NCI-H226 (cell line): ENCODE results near the gene GINS2.

Source experiments
- DNase-seq: peaks from one replicate; pipeline ENCODE4 v3.0.0-alpha.2; 2015

The GINS2 gene

GRCh38 chr16:85637808-85638647 is 50.7 kb downstream of the GINS2 start:
- DNase-seq, result no peak

GRCh38 chr16:85637061-85637807 is 51.5 kb downstream of the GINS2 start:
- no peak for DNase-seq

- no peak for DNase-seq
Observed at GRCh38 chr16:85636234-85636812, 52.4 kb downstream of the GINS2 start.

GRCh38 chr16:85635545-85636140 is 53.1 kb downstream of the GINS2 start:
- no peak for DNase-seq

GRCh38 chr16:85634747-85635544 is 53.8 kb downstream of the GINS2 start:
- DNase-seq, result no peak

- DNase-seq, result no peak
Observed at GRCh38 chr16:85633888-85634287, 54.9 kb downstream of the GINS2 start.

GRCh38 chr16:85633438-85633743 is 55.4 kb downstream of the GINS2 start:
- no peak for DNase-seq

- DNase-seq, result no peak
Observed at GRCh38 chr16:85632709-85633437, 55.9 kb downstream of the GINS2 start.

- no peak for DNase-seq
Observed at GRCh38 chr16:85631802-85632393, 56.9 kb downstream of the GINS2 start.

GRCh38 chr16:85631230-85631629 is 57.5 kb downstream of the GINS2 start:
- no peak for DNase-seq

- DNase-seq, result no peak
Observed at GRCh38 chr16:85629853-85630252, 58.9 kb downstream of the GINS2 start.

GRCh38 chr16:85629326-85629725 is 59.4 kb downstream of the GINS2 start:
- DNase-seq, result no peak

GRCh38 chr16:85628645-85629044 is 60.1 kb downstream of the GINS2 start:
- DNase-seq, result no peak

GRCh38 chr16:85628265-85628556 is 60.5 kb downstream of the GINS2 start:
- no peak for DNase-seq

- no peak for DNase-seq
Observed at GRCh38 chr16:85627526-85628264, 61.1 kb downstream of the GINS2 start.

GRCh38 chr16:85627089-85627488 is 61.7 kb downstream of the GINS2 start:
- DNase-seq, result no peak
